ENCODE results near the gene ERF. TPM values are rescaled to one million over a fixed set of nuclear protein-coding genes. Genes with fewer than 3 reads are reported as not detected.

ERF gene
- total RNA-seq, 1 donor from 2014 or later, result 43.1 TPM

GRCh38 chr19:42219812-42220750 lies 34.8 kb downstream of the ERF start, which contains the start of gene ZNF526:
Gene ZNF526 (plus strand): TSS chr19:42220312. CDS start chr19:42224404, 4,092 bp downstream.
- H3K4me3 ChIP-seq, result peak within 1 kb of the TSS; percentile 66
- H3K79me2 ChIP-seq (ENCODE audit: low read depth), result peaks cover 60% of the 10 kb centered on the region
- H3K27ac Mint-ChIP-seq, result peak within 1 kb of the TSS; percentile 88
- peaks cover 36% of the 10 kb centered on the region for H3K4me1 Mint-ChIP-seq
- peaks cover 32% of the 10 kb centered on the region for H4K20me1 ChIP-seq (ENCODE audit: low read depth)
- no peaks in the 10 kb centered on the region for H3K9me3 ChIP-seq (ENCODE audit: low read depth)
- H3K9ac ChIP-seq, result peak within 1 kb of the TSS; percentile 76
- H3K4me1 ChIP-seq, result peaks cover 28% of the 10 kb centered on the region
- TF ChIP-seq CTCF (IDR thresholded peaks at IDR 0.05) (peak; percentile 39), EZH2phosphoT487 (IDR thresholded peaks at IDR 0.05) (no peak)
- H3K4me3 Mint-ChIP-seq, result peak within 1 kb of the TSS; percentile 96
- H3K36me3 ChIP-seq, result no peaks in the 10 kb centered on the region
- DNase-seq (ENCODE audit: low spot score), result peak; percentile 100
- H3K27ac ChIP-seq, result peak within 1 kb of the TSS; percentile 57
- no peaks in the 10 kb centered on the region for H3K27me3 ChIP-seq
- H3K27me3 Mint-ChIP-seq (ENCODE audit: insufficient read depth, low read depth), result peaks cover 5% of the 10 kb centered on the region
- H3K4me2 ChIP-seq, result peak within 1 kb of the TSS; percentile 93
- H3K9me3 Mint-ChIP-seq, result no peaks in the 10 kb centered on the region
- peaks cover 24% of the 10 kb centered on the region for H3F3A ChIP-seq (ENCODE audit: low read depth)
- peak within 1 kb of the TSS; percentile 28 for H2AFZ ChIP-seq (replicated peaks)
- H3K36me3 Mint-ChIP-seq, result peaks cover 10% of the 10 kb centered on the region

GRCh38 chr19:42217520-42218437 lies 37.1 kb downstream of the ERF start, which contains the start of gene DEDD2:
Gene DEDD2 (minus strand): TSS chr19:42217677. CDS start chr19:42217007, 670 bp downstream.
- Histone ChIP-seq H3K4me3 (peak within 1 kb of the TSS; percentile 77), H3K79me2 (ENCODE audit: low read depth) (peaks cover 77% of the 10 kb centered on the region)

More at GRCh38 chr19:42217520-42218437, 37.1 kb downstream of the ERF start, which contains the start of gene DEDD2:
- peaks cover 24% of the 10 kb centered on the region for H3F3A ChIP-seq (ENCODE audit: low read depth)
- H3K4me2 ChIP-seq, result peak within 1 kb of the TSS; percentile 84
- H4K20me1 ChIP-seq (ENCODE audit: low read depth), result peaks cover 53% of the 10 kb centered on the region
- peaks cover 5% of the 10 kb centered on the region for H3K27me3 Mint-ChIP-seq (ENCODE audit: insufficient read depth, low read depth)
- peaks cover 28% of the 10 kb centered on the region for H3K4me1 ChIP-seq
- peak within 1 kb of the TSS; percentile 95 for H3K27ac Mint-ChIP-seq
- DNase-seq (ENCODE audit: low spot score), result peak; percentile 96
- no peaks in the 10 kb centered on the region for H3K9me3 ChIP-seq (ENCODE audit: low read depth)
- H3K9me3 Mint-ChIP-seq, result no peaks in the 10 kb centered on the region
- peaks cover 4% of the 10 kb centered on the region for H3K36me3 ChIP-seq
- H2AFZ ChIP-seq (replicated peaks), result peak within 1 kb of the TSS; percentile 55
- peak within 1 kb of the TSS; percentile 89 for H3K27ac ChIP-seq
- no peak for TF ChIP-seq EZH2 (IDR thresholded peaks at IDR 0.05)
- no peak for TF ChIP-seq CTCF (IDR thresholded peaks at IDR 0.05)
- no peak for TF ChIP-seq EZH2phosphoT487 (IDR thresholded peaks at IDR 0.05)
- peak within 1 kb of the TSS; percentile 62 for H3K9ac ChIP-seq
- no peaks in the 10 kb centered on the region for H3K27me3 ChIP-seq
- H3K36me3 Mint-ChIP-seq, result peaks cover 10% of the 10 kb centered on the region
- H3K4me3 Mint-ChIP-seq, result peak within 1 kb of the TSS; percentile 96
- H3K4me1 Mint-ChIP-seq, result peaks cover 36% of the 10 kb centered on the region
